Smooth muscle cell (in vitro differentiated cells): ENCODE results near the gene NSMF. TPM values are rescaled to one million over a fixed set of nuclear protein-coding genes. Genes with fewer than 3 reads are reported as not detected.

Source experiments
- DNase-seq: peaks from one replicate; lab custom pipeline; 2025; ENCODE audit not compliant: unreplicated experiment; lab: John Stamatoyannopoulos, UW
- H2AFZ ChIP-seq: fragments of 200-600 bp; sonication (generic); 2 replicates; pipeline ENCODE4 v1.6.0; 2016; ENCODE audit warnings: antibody characterized with exemption, low read depth, mild to moderate bottlenecking
- H3F3A ChIP-seq: fragments of 200-600 bp; sonication (generic); 2 replicates; pipeline ENCODE4 v1.6.0; 2017; ENCODE audit warnings: antibody characterized with exemption, low read depth
- H3K27ac ChIP-seq: fragments of 200-600 bp; sonication (generic); 2 replicates; pipeline ENCODE4 v1.5.1; 2016; ENCODE audit warnings: low read depth, mild to moderate bottlenecking
- H3K27me3 ChIP-seq: fragments of 200-600 bp; sonication (generic); 2 replicates; pipeline ENCODE4 v1.6.1; 2016; ENCODE audit warnings: low read depth, mild to moderate bottlenecking
- H3K36me3 ChIP-seq: fragments of 200-600 bp; sonication (generic); 2 replicates; pipeline ENCODE4 v1.5.1; 2016; ENCODE audit warnings: low read depth
- H3K4me1 ChIP-seq: fragments of 200-600 bp; sonication (generic); 2 replicates; pipeline ENCODE4 v1.5.1; 2016; ENCODE audit warnings: low read depth
- H3K4me2 ChIP-seq: fragments of 200-600 bp; sonication (generic); 2 replicates; pipeline ENCODE4 v1.6.0; 2016; ENCODE audit warnings: mild to moderate bottlenecking
- H3K4me3 ChIP-seq: fragments of 200-600 bp; sonication (generic); 2 replicates; pipeline ENCODE4 v1.5.1; 2016; ENCODE audit warnings: mild to moderate bottlenecking
- H3K79me2 ChIP-seq: fragments of 200-600 bp; sonication (generic); 2 replicates; pipeline ENCODE4 v1.6.0; 2016; ENCODE audit warnings: low read depth, mild to moderate bottlenecking
- H3K9ac ChIP-seq: fragments of 200-600 bp; sonication (generic); 2 replicates; pipeline ENCODE4 v1.6.0; 2016; ENCODE audit warnings: low read depth
- H3K9me3 ChIP-seq: fragments of 200-600 bp; sonication (generic); replicated peaks from 2 replicates; pipeline ENCODE4 v1.5.1; 2016; ENCODE audit warnings: low read depth
- H4K20me1 ChIP-seq: fragments of 200-600 bp; sonication (generic); 2 replicates; pipeline ENCODE4 v1.6.0; 2016; ENCODE audit warnings: low read depth
- CTCF ChIP-seq: fragments of 200-600 bp; sonication (generic); IDR thresholded peaks from 2 replicates; pipeline ENCODE4 v1.5.1; 2017; ENCODE audit warnings: borderline replicate concordance, mild to moderate bottlenecking, antibody characterized with exemption; ENCODE audit not compliant: insufficient read depth, poor library complexity, severe bottlenecking
- WGBS: methylation state at CpG from one replicate; pipeline ENCODE4 v1.1.7; 2016; ENCODE audit warnings: low lambda C conversion rate; 5-methylcytosine and 5-hydroxymethylcytosine counted together
- polyA plus RNA-seq: library from polyadenylated mRNA; unstranded; fragments of >200 nt; fragmentation: Nextera tagmentation; extraction: Ambion mirVana; gene quantifications from 2 replicates; pipeline ENCODE4 v1.2.1, GENCODE V29; 2016
- total RNA-seq: library from RNA; depleted of rRNA; stranded (reverse); fragments of >200 nt; gene quantifications from 2 replicates; pipeline ENCODE4 v1.2.3, GENCODE V29; 2014

Gene NSMF
- total and polyA plus RNA-seq, 2 experiments from 2014 or later = 30.9 to 55.9 TPM

- DNase-seq = no peak
- WGBS = 63% methylated on average over 30 of the region's 30 CpGs
- Histone ChIP-seq H3K9me3 (no peaks in the 10 kb centered on the region), H3K4me3 (no peak overlapping the region), H3K9ac (no peak overlapping the region), H3K79me2 (peaks cover 6% of the 10 kb centered on the region), H3K4me1 (peaks cover 11% of the 10 kb centered on the region), H4K20me1 (peaks cover 12% of the 10 kb centered on the region), H3K27ac (no peak overlapping the region), H2AFZ (no peak overlapping the region), H3K4me2 (peak overlapping the region; percentile 44), H3K36me3 (no peaks in the 10 kb centered on the region), H3F3A (no peaks in the 10 kb centered on the region), H3K27me3 (no peaks in the 10 kb centered on the region)
- TF ChIP-seq CTCF = no peak
Measured at GRCh38 chr9:137454597-137455358, 4.4 kb downstream of the NSMF start.

DNA sequence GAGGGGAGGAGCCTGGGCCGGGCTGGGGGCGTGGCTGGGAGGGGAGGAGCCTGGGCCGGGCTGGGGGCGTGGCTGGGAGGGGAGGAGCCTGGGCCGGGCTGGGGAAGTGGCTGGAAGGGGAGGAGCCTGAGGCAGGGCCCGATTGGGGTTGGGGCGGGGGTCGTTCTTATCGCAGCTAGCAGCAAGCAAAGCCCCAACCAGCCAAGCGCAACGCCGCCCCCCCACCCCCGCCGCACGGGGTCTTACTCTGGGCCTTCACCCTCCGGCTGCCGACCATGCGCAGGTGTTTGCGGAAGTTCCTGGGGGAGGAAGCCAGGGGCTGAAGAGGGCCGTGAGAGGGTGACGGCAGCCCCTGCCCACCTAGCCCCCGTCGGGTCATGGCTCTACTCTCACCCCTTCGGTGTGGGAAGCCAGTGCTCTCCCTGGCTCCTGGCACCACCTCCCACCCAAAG is 5.0 kb downstream of the NSMF start:
- no peak overlapping the region for H3K4me3 ChIP-seq
- no peak overlapping the region for H3K9ac ChIP-seq
- no peak overlapping the region for H2AFZ ChIP-seq
- no peaks in the 10 kb centered on the region for H3K9me3 ChIP-seq
- no peaks in the 10 kb centered on the region for H3K36me3 ChIP-seq
- no peaks in the 10 kb centered on the region for H3K27me3 ChIP-seq
- WGBS = 40% methylated on average over 5 of the region's 24 CpGs
- H3K27ac ChIP-seq = no peak overlapping the region
- H3F3A ChIP-seq = no peaks in the 10 kb centered on the region
- peak overlapping the region; percentile 44 for H3K4me2 ChIP-seq
- no peak for TF ChIP-seq CTCF
- no peak for DNase-seq
- peaks cover 6% of the 10 kb centered on the region for H3K79me2 ChIP-seq
- peaks cover 12% of the 10 kb centered on the region for H4K20me1 ChIP-seq
- peaks cover 11% of the 10 kb centered on the region for H3K4me1 ChIP-seq

DNA sequence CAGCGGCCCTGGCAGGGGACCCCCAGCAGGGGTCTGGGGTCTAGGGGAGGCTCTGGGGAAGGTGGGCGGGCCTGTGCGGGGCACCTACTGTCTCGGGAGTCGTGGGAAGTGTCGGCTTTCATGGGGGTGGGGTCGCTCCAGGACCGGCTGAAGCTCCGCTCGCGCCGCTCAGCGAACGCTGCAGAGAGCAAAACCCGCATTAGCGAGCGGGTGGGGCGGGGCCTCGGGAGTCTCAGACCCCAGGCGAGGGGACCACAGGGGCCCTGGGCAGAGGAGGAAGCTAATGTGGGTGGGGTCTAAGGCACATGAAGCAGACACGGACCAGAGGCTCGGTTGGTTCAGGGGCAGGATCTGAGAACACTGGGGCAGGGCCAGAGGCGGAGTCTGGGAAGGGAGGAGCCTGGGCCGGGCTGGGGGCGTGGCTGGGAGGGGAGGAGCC is 5.5 kb downstream of the NSMF start:
- Histone ChIP-seq H3K9me3 (no peaks in the 10 kb centered on the region), H3F3A (no peaks in the 10 kb centered on the region), H3K4me1 (peaks cover 10% of the 10 kb centered on the region), H3K4me2 (peak overlapping the region; percentile 81), H2AFZ (no peak overlapping the region), H3K36me3 (no peaks in the 10 kb centered on the region), H4K20me1 (peaks cover 12% of the 10 kb centered on the region), H3K27me3 (no peaks in the 10 kb centered on the region), H3K79me2 (peaks cover 5% of the 10 kb centered on the region), H3K9ac (no peak overlapping the region), H3K4me3 (peak overlapping the region; percentile 40), H3K27ac (no peak overlapping the region)
- 43% methylated on average over 19 of the region's 25 CpGs for WGBS
- DNase-seq = no peak
- no peak for TF ChIP-seq CTCF
